Esophagus squamous epithelium (tissue), 5 donors: ENCODE results near the gene SH2D6. TPM values are rescaled to one million over a fixed set of nuclear protein-coding genes. Genes with fewer than 3 reads are reported as not detected.
A peak's percentile ranks its signal among the peaks of the same experiment; 100 is the strongest.

Experiments
- DNase-seq: peaks from one replicate; lab custom pipeline; 2025; lab: John Stamatoyannopoulos, UW
- H3K27ac ChIP-seq, 4 donors: fragments of 200-600 bp; sonication (generic); one replicate each; pipeline ENCODE4 v1.5.1; 2016 to 2019; ENCODE audit warnings: mild to moderate bottlenecking in 1 of 4
- H3K27me3 ChIP-seq, 4 donors: fragments of 200-600 bp; sonication (generic); 1 replicate in 3 of 4; 2 replicates in 1 of 4; pipeline versions ENCODE4 v1.5.1 to v1.6.0; 2017 to 2021; ENCODE audit warnings: antibody characterized with exemption in 1 of 4
- H3K36me3 ChIP-seq, 3 donors: fragments of 200-600 bp; sonication (generic); one replicate each; pipeline ENCODE4 v1.5.1; 2016 to 2019
- H3K4me1 ChIP-seq, 3 donors: fragments of 200-600 bp; sonication (generic); one replicate each; pipeline ENCODE4 v1.5.1; 2017 to 2019
- H3K4me3 ChIP-seq, 4 donors: fragments of 200-600 bp; sonication (generic); 1 replicate in 3 of 4; 2 replicates in 1 of 4; pipeline ENCODE4 v1.5.1; 2016 to 2019; ENCODE audit warnings: mild to moderate bottlenecking in 2 of 4, moderate library complexity in 1 of 4
- H3K9me3 ChIP-seq, 3 donors: fragments of 200-600 bp; sonication (generic); one replicate each; pipeline ENCODE4 v1.5.1; 2016 to 2019
- CTCF ChIP-seq, 6 experiments: fragments of 450-650 bp in 4 of 6; fragments of 200-600 bp in 2 of 6; sonication (generic) in 2 of 6; IDR thresholded peaks; one replicate each; pipeline ENCODE4 v1.5.1; 2016 to 2019; ENCODE audit warnings: antibody characterized with exemption in 6 of 6, mild to moderate bottlenecking in 4 of 6, moderate library complexity in 4 of 6
- POLR2A ChIP-seq, 4 donors: fragments of 450-650 bp; IDR thresholded peaks; one replicate each; pipeline ENCODE4 v1.6.1; 2017; ENCODE audit warnings: antibody characterized with exemption in 4 of 4, mild to moderate bottlenecking in 4 of 4, moderate library complexity in 3 of 4
- WGBS, 2 donors: methylation state at CpG; one replicate each; pipeline ENCODE4 v1.1.5; 2018; 5-methylcytosine and 5-hydroxymethylcytosine counted together
- intact Hi-C: fragments of 100-400 bp; cut with DNase I; formaldehyde crosslinking; loops from one replicate; pipeline ENCODE4 v1.15.0; 2022
- total RNA-seq, 4 donors: library from RNA; depleted of rRNA; stranded (reverse); fragments of >200 nt; gene quantifications; one replicate each; pipeline ENCODE4 v1.1.0, GENCODE V29; 2016
- donor health status: DM: yes; HTN: yes; CAD: no.

Gene SH2D6
- total RNA-seq, 4 donors from 2014 or later = 0.50 TPM; not detected in 3

- intact Hi-C loops = no loop called here
- H3K27ac ChIP-seq = peak overlapping the region; percentile 85 to 95 (median 94)
- no peak for DNase-seq
Measured at GRCh38 chr2:85435220-85435958, 16.9 kb downstream of the SH2D6 start.

GRCh38 chr2:85435981-85436835, 17.7 kb downstream of the SH2D6 start:
- Histone ChIP-seq H3K4me1 (peaks cover 48 to 69% (median 48%) of the 10 kb centered on the region in 3 donors), H3K4me3 (no peak overlapping the region), H3K27me3 (no peaks in the 10 kb centered on the region), H3K27ac (peak overlapping the region; percentile 85 to 95 (median 94)), H3K9me3 (no peaks in the 10 kb centered on the region), H3K36me3 (no peaks in the 10 kb centered on the region)
- TF ChIP-seq POLR2A (IDR thresholded peaks at IDR 0.05) = no peak
- no peak for TF ChIP-seq CTCF (IDR thresholded peaks at IDR 0.05)
- WGBS, 2 donors = 88 to 94% methylated on average over 10 to 12 of the region's 16 CpGs
- intact Hi-C loops = no loop called here
- no peak for DNase-seq

More at GRCh38 chr2:85435220-85435958, 16.9 kb downstream of the SH2D6 start:
- WGBS, 2 donors = 48 to 83% methylated on average over 7 to 11 of the region's 21 CpGs
- H3K36me3 ChIP-seq = no peaks in the 10 kb centered on the region
- no peaks in the 10 kb centered on the region for H3K9me3 ChIP-seq
- no peaks in the 10 kb centered on the region for H3K27me3 ChIP-seq
- TF ChIP-seq CTCF (IDR thresholded peaks at IDR 0.05) (no peak), POLR2A (IDR thresholded peaks at IDR 0.05) (no peak)
- H3K4me1 ChIP-seq = peaks cover 48 to 75% (median 48%) of the 10 kb centered on the region in 3 donors
- H3K4me3 ChIP-seq = no peak overlapping the region

GRCh38 chr2:85436836-85437487, 18.4 kb downstream of the SH2D6 start:
- H3K4me3 ChIP-seq = peak overlapping the region in 2 of 4 donors; percentile 51 to 68
- no peaks in the 10 kb centered on the region for H3K27me3 ChIP-seq
- peak overlapping the region; percentile 85 to 95 (median 94) for H3K27ac ChIP-seq
- no peak for DNase-seq
- TF ChIP-seq POLR2A (IDR thresholded peaks at IDR 0.05) (no peak), CTCF (IDR thresholded peaks at IDR 0.05) (no peak)
- H3K4me1 ChIP-seq = peaks cover 48 to 69% (median 48%) of the 10 kb centered on the region in 3 donors
- H3K36me3 ChIP-seq = no peaks in the 10 kb centered on the region
- 64 to 65% methylated on average over 7 to 8 of the region's 10 CpGs for WGBS, 2 donors
- intact Hi-C loops = no loop called here
- no peaks in the 10 kb centered on the region for H3K9me3 ChIP-seq

GRCh38 chr2:85437488-85438200, 19.1 kb downstream of the SH2D6 start:
- 0 to 9% methylated on average over 1 to 26 of the region's 64 CpGs for WGBS, 2 donors
- Histone ChIP-seq H3K4me3 (peak overlapping the region; percentile 23 to 68 (median 46)), H3K9me3 (no peaks in the 10 kb centered on the region), H3K27me3 (no peaks in the 10 kb centered on the region), H3K4me1 (peaks cover 48 to 69% (median 48%) of the 10 kb centered on the region in 3 donors), H3K36me3 (no peaks in the 10 kb centered on the region), H3K27ac (peak overlapping the region; percentile 85 to 95 (median 94))
- intact Hi-C loops = no loop called here
- TF ChIP-seq POLR2A (IDR thresholded peaks at IDR 0.05) = peak in 3 of 4 donors; percentile 68 to 94 (median 91)
- TF ChIP-seq CTCF (IDR thresholded peaks at IDR 0.05) = peak in 1 of 6 experiments; percentile 14
- no peak for DNase-seq
